ENCODE data around the gene MRPS9.

The MRPS9 gene

GRCh38 chr2:105057005-105057404, 19.1 kb downstream of the MRPS9 start:
- no peak overlapping the region for H3K4me3 Mint-ChIP-seq
- peaks cover 13% of the 10 kb centered on the region for H3K9me3 Mint-ChIP-seq
- TF ChIP-seq, protein P1, sequence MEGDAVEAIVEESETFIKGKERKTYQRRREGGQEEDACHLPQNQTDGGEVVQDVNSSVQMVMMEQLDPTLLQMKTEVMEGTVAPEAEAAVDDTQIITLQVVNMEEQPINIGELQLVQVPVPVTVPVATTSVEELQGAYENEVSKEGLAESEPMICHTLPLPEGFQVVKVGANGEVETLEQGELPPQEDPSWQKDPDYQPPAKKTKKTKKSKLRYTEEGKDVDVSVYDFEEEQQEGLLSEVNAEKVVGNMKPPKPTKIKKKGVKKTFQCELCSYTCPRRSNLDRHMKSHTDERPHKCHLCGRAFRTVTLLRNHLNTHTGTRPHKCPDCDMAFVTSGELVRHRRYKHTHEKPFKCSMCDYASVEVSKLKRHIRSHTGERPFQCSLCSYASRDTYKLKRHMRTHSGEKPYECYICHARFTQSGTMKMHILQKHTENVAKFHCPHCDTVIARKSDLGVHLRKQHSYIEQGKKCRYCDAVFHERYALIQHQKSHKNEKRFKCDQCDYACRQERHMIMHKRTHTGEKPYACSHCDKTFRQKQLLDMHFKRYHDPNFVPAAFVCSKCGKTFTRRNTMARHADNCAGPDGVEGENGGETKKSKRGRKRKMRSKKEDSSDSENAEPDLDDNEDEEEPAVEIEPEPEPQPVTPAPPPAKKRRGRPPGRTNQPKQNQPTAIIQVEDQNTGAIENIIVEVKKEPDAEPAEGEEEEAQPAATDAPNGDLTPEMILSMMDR (IDR thresholded peaks at IDR 0.05): no peak
- no peak for DNase-seq
- H3K4me1 Mint-ChIP-seq: peaks cover 13% of the 10 kb centered on the region
- H3K36me3 Mint-ChIP-seq (ENCODE audit: low read depth): peaks cover 57% of the 10 kb centered on the region
- H3K27me3 Mint-ChIP-seq (ENCODE audit: low read depth, poor library complexity): no peaks in the 10 kb centered on the region
- H3K27ac Mint-ChIP-seq: no peak overlapping the region

- peaks cover 37% of the 10 kb centered on the region for H3K36me3 Mint-ChIP-seq (ENCODE audit: low read depth)
- peaks cover 18% of the 10 kb centered on the region for H3K4me1 Mint-ChIP-seq
- no peak for DNase-seq
- H3K4me3 Mint-ChIP-seq: no peak overlapping the region
- H3K27me3 Mint-ChIP-seq (ENCODE audit: low read depth, poor library complexity): no peaks in the 10 kb centered on the region
- H3K27ac Mint-ChIP-seq: no peak overlapping the region
- no peaks in the 10 kb centered on the region for H3K9me3 Mint-ChIP-seq
- TF ChIP-seq, protein P1 (IDR thresholded peaks at IDR 0.05): no peak
Measured at GRCh38 chr2:105061560-105061959, 23.7 kb downstream of the MRPS9 start.

DNA sequence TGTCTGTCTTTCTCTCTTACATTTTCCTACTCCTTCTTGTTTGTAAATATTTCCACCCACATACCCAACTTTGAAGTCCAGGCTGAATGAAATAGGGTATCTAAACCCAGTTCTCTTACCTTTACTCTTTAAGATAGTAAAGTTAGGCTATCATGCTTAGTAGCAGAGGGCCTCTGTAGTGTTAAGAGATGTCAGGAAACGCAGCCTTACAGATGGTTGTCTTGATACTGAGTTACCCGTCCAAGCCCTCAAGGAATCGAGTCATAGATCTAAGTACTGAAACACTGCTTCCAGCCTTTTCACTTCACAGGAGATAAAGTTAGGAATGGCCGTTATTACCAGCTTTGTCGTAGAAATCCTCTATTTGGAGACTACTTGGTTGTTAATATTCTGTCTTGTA, 24.3 kb downstream of the MRPS9 start:
- peaks cover 16% of the 10 kb centered on the region for H3K4me1 Mint-ChIP-seq
- no peak for DNase-seq
- TF ChIP-seq, protein P1 (IDR thresholded peaks at IDR 0.05): no peak
- H3K36me3 Mint-ChIP-seq (ENCODE audit: low read depth): peaks cover 36% of the 10 kb centered on the region
- H3K4me3 Mint-ChIP-seq: no peak overlapping the region
- no peaks in the 10 kb centered on the region for H3K9me3 Mint-ChIP-seq
- H3K27ac Mint-ChIP-seq: no peak overlapping the region
- no peaks in the 10 kb centered on the region for H3K27me3 Mint-ChIP-seq (ENCODE audit: low read depth, poor library complexity)

- H3K4me3 Mint-ChIP-seq: no peak overlapping the region
- DNase-seq: no peak
- H3K36me3 Mint-ChIP-seq (ENCODE audit: low read depth): peaks cover 28% of the 10 kb centered on the region
- no peaks in the 10 kb centered on the region for H3K27me3 Mint-ChIP-seq (ENCODE audit: low read depth, poor library complexity)
- H3K27ac Mint-ChIP-seq: no peak overlapping the region
- no peaks in the 10 kb centered on the region for H3K9me3 Mint-ChIP-seq
- H3K4me1 Mint-ChIP-seq: peaks cover 24% of the 10 kb centered on the region
- TF ChIP-seq, protein P1 (IDR thresholded peaks at IDR 0.05): no peak
Measured at GRCh38 chr2:105068387-105068786, 30.5 kb downstream of the MRPS9 start.

- no peak for DNase-seq
- no peak overlapping the region for H3K27ac Mint-ChIP-seq
- peaks cover 30% of the 10 kb centered on the region for H3K36me3 Mint-ChIP-seq (ENCODE audit: low read depth)
Measured at GRCh38 chr2:105068875-105069274, 31.0 kb downstream of the MRPS9 start.

More at GRCh38 chr2:105068875-105069274, 31.0 kb downstream of the MRPS9 start:
- TF ChIP-seq, protein P1 (IDR thresholded peaks at IDR 0.05): no peak
- no peak overlapping the region for H3K4me3 Mint-ChIP-seq
- H3K9me3 Mint-ChIP-seq: no peaks in the 10 kb centered on the region
- peaks cover 22% of the 10 kb centered on the region for H3K4me1 Mint-ChIP-seq
- no peaks in the 10 kb centered on the region for H3K27me3 Mint-ChIP-seq (ENCODE audit: low read depth, poor library complexity)

Measured in nephron progenitor cell (in vitro differentiated cells).